ENCODE results near the gene RASSF3.

DNA sequence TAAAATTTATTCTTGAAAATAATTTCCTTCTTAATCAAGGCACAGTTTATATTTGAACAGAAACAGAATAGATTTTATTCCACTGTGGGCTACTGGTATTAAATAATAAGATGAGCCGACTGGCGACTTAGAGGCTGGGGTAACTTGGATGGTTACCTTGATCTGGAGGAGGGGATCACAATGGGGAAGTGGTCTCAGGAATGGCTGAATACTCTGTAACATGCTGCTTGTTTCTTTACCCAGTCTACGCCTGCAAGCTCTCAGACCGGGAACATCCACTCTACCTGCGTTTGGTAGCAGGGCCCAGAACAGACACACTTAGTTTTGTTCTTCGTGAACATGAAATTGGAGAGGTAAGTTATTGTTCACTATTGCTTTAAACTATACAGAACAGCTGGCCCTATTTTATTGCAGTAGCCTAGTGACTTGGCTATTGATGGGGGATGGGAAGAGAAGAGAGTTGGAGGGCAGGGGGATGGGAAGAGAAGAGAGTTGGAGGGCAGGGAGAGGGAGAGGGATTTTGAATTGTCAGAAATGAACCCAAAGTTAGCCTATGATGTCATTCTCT lies 81.0 kb downstream of the RASSF3 start:
- TF ChIP-seq, protein P1, sequence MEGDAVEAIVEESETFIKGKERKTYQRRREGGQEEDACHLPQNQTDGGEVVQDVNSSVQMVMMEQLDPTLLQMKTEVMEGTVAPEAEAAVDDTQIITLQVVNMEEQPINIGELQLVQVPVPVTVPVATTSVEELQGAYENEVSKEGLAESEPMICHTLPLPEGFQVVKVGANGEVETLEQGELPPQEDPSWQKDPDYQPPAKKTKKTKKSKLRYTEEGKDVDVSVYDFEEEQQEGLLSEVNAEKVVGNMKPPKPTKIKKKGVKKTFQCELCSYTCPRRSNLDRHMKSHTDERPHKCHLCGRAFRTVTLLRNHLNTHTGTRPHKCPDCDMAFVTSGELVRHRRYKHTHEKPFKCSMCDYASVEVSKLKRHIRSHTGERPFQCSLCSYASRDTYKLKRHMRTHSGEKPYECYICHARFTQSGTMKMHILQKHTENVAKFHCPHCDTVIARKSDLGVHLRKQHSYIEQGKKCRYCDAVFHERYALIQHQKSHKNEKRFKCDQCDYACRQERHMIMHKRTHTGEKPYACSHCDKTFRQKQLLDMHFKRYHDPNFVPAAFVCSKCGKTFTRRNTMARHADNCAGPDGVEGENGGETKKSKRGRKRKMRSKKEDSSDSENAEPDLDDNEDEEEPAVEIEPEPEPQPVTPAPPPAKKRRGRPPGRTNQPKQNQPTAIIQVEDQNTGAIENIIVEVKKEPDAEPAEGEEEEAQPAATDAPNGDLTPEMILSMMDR (IDR thresholded peaks at IDR 0.05; ENCODE audit: insufficient read depth, low read length), result no peak
- TF ChIP-seq GABPA (IDR thresholded peaks at IDR 0.05; ENCODE audit: low read depth), result no peak
- TF ChIP-seq, protein P2, sequence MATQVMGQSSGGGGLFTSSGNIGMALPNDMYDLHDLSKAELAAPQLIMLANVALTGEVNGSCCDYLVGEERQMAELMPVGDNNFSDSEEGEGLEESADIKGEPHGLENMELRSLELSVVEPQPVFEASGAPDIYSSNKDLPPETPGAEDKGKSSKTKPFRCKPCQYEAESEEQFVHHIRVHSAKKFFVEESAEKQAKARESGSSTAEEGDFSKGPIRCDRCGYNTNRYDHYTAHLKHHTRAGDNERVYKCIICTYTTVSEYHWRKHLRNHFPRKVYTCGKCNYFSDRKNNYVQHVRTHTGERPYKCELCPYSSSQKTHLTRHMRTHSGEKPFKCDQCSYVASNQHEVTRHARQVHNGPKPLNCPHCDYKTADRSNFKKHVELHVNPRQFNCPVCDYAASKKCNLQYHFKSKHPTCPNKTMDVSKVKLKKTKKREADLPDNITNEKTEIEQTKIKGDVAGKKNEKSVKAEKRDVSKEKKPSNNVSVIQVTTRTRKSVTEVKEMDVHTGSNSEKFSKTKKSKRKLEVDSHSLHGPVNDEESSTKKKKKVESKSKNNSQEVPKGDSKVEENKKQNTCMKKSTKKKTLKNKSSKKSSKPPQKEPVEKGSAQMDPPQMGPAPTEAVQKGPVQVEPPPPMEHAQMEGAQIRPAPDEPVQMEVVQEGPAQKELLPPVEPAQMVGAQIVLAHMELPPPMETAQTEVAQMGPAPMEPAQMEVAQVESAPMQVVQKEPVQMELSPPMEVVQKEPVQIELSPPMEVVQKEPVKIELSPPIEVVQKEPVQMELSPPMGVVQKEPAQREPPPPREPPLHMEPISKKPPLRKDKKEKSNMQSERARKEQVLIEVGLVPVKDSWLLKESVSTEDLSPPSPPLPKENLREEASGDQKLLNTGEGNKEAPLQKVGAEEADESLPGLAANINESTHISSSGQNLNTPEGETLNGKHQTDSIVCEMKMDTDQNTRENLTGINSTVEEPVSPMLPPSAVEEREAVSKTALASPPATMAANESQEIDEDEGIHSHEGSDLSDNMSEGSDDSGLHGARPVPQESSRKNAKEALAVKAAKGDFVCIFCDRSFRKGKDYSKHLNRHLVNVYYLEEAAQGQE (IDR thresholded peaks at IDR 0.05; ENCODE audit: insufficient replicate concordance, low read depth), result no peak

Measured in HL-60 (cell line).